Activated CD4-positive, alpha-beta memory T cell treated with anti-CD3 and anti-CD28 coated beads for 36 hours (primary cell): ENCODE measurements around the gene WDR12. TPM values are rescaled to one million over a fixed set of nuclear protein-coding genes. Genes with fewer than 3 reads are reported as not detected.

Experiments used
- CTCF ChIA-PET: fragments of 350-600 bp; sonication (Branson Sonifier 250); formaldehyde crosslinking; loops from one replicate; lab custom pipeline; 2021; ENCODE audit warnings: antibody characterized with exemption, inconsistent platforms; lab: Charles Lee
- POLR2A ChIA-PET: fragments of 350-600 bp; sonication (Branson Sonifier 250); formaldehyde crosslinking; loops from one replicate; lab custom pipeline; 2021; ENCODE audit warnings: antibody characterized with exemption; lab: Charles Lee
- DNase-seq: peaks from one replicate; pipeline ENCODE4 v3.0.0-alpha.2; 2020
- H3K27ac Mint-ChIP-seq: one replicate; pipeline ENCODE4 v1.8.0; 2021; ENCODE audit warnings: mixed read lengths
- H3K27me3 Mint-ChIP-seq: one replicate; pipeline ENCODE4 v1.8.0; 2021; ENCODE audit warnings: mixed read lengths
- H3K36me3 Mint-ChIP-seq: one replicate; pipeline ENCODE4 v1.8.0; 2021; ENCODE audit warnings: mixed read lengths
- H3K4me1 Mint-ChIP-seq: one replicate; pipeline ENCODE4 v1.8.0; 2021; ENCODE audit warnings: low read depth, mixed read lengths
- H3K4me3 Mint-ChIP-seq: one replicate; pipeline ENCODE4 v1.8.0; 2021; ENCODE audit warnings: mild to moderate bottlenecking, mixed read lengths
- H3K9me3 Mint-ChIP-seq: one replicate; pipeline ENCODE4 v1.8.0; 2021; ENCODE audit warnings: mixed read lengths
- intact Hi-C: fragments of 100-400 bp; cut with micrococcal nuclease; formaldehyde crosslinking; loops from one replicate; pipeline ENCODE4 v1.15.1; 2023
- total RNA-seq, 2 experiments: library from RNA; stranded (reverse); gene quantifications; one replicate each; pipeline ENCODE4 v1.2.3, GENCODE V29; 2021

The WDR12 gene
- total RNA-seq, 2 experiments from 2014 or later = 86.1 to 97.8 TPM

GRCh38 chr2:202842690-202843089 is 68.8 kb downstream of the WDR12 start:
- H3K4me3 Mint-ChIP-seq = no peak overlapping the region
- CTCF ChIA-PET = interaction anchor here (0.6 to 1.6 kb wide), 2 partner anchors 254 to 448 kb away, joined by 3 to 6 read pairs; no protein-coding TSS in a partner anchor
- H3K36me3 Mint-ChIP-seq = no peaks in the 10 kb centered on the region
- POLR2A ChIA-PET = no interaction called here
- no peak overlapping the region for H3K27ac Mint-ChIP-seq
- intact Hi-C loops = no loop called here
- H3K4me1 Mint-ChIP-seq = no peaks in the 10 kb centered on the region
- no peak for DNase-seq
- H3K9me3 Mint-ChIP-seq = peaks cover 16% of the 10 kb centered on the region
- no peaks in the 10 kb centered on the region for H3K27me3 Mint-ChIP-seq

- no peak for DNase-seq
- intact Hi-C loops = no loop called here
- Mint-ChIP-seq H3K4me1 (no peaks in the 10 kb centered on the region), H3K4me3 (no peak overlapping the region), H3K36me3 (no peaks in the 10 kb centered on the region), H3K27me3 (no peaks in the 10 kb centered on the region), H3K27ac (no peak overlapping the region), H3K9me3 (peaks cover 14% of the 10 kb centered on the region)
- ChIA-PET POLR2A (no interaction called here), CTCF (no interaction called here)
Measured at GRCh38 chr2:202841090-202841867, 70.2 kb downstream of the WDR12 start.

GRCh38 chr2:202831242-202832220 is 79.9 kb downstream of the WDR12 start:
- Mint-ChIP-seq H3K9me3 (no peaks in the 10 kb centered on the region), H3K36me3 (no peaks in the 10 kb centered on the region), H3K27me3 (no peaks in the 10 kb centered on the region), H3K27ac (no peak overlapping the region), H3K4me3 (no peak overlapping the region), H3K4me1 (peaks cover 15% of the 10 kb centered on the region)
- CTCF ChIA-PET = interaction anchor here (0.8 to 1.5 kb wide), 2 partner anchors 39 to 324 kb away, joined by 3 to 5 read pairs; partner anchors contain the start of gene ICA1L
- POLR2A ChIA-PET = no interaction called here
- DNase-seq = peak; percentile 70
- intact Hi-C loops = loop anchor here (1.0 kb wide), 3 partner anchors 40 to 984 kb away; partner anchors contain the start of gene ICA1L

- Mint-ChIP-seq H3K4me3 (no peak overlapping the region), H3K9me3 (no peaks in the 10 kb centered on the region), H3K36me3 (no peaks in the 10 kb centered on the region), H3K4me1 (no peaks in the 10 kb centered on the region), H3K27ac (no peak overlapping the region), H3K27me3 (no peaks in the 10 kb centered on the region)
- ChIA-PET CTCF (no interaction called here), POLR2A (no interaction called here)
- intact Hi-C loops = no loop called here
- no peak for DNase-seq
Measured at GRCh38 chr2:202824901-202825300, 86.6 kb downstream of the WDR12 start.

Other genes starting within 250 kb of the WDR12 start
- gene ICA1L, start 39.9 kb downstream of the WDR12 start, total RNA-seq = 1 to 10 TPM; 5.8 to 6.0 TPM
- 1 to 10 TPM; 5.2 to 6.6 TPM for gene CARF, start 602 bp upstream of the WDR12 start, total RNA-seq
- gene NBEAL1, start 103.2 kb upstream of the WDR12 start, total RNA-seq = 10 to 100 TPM; 10.6 to 11.6 TPM